SK-N-SH treated with all-trans-retinoic acid at 6 μM for 48 hours (cell line): Measurements from ENCODE around the gene SLMAP.
"Not testable (repeated sequence)": the region's sequence is repeated elsewhere in the genome, so short reads cannot be mapped to it uniquely, and the experiment has no call there.

ENCODE experiments used
- ATAC-seq: fragments of 200-7000 bp; cut with Tn5 transposase; 3 replicates; pipeline ENCODE4 v1.9.1; 2020; ENCODE audit warnings: mild to moderate bottlenecking, moderate library complexity
- ARNTL ChIP-seq: fragments of 450-650 bp; formaldehyde crosslinking; IDR thresholded peaks from 2 replicates; pipeline ENCODE4 v1.5.0; 2020; ENCODE audit warnings: low read depth, mild to moderate bottlenecking, moderate library complexity, borderline replicate concordance
- BACH2 ChIP-seq: fragments of 250-450 bp; sonication (Bioruptor Pico); IDR thresholded peaks from 2 replicates; pipeline ENCODE4 v1.9.0; 2021; ENCODE audit warnings: mild to moderate bottlenecking, borderline replicate concordance
- ESRRG ChIP-seq: fragments of 250-450 bp; sonication (Bioruptor Pico); IDR thresholded peaks from 2 replicates; pipeline ENCODE4 v1.6.1; 2021; ENCODE audit warnings: mild to moderate bottlenecking
- ISL1 ChIP-seq: fragments of 250-450 bp; sonication (Bioruptor Pico); IDR thresholded peaks from 2 replicates; pipeline ENCODE4 v2.1.2; 2022; ENCODE audit warnings: mild to moderate bottlenecking, moderate library complexity
- OSR1 ChIP-seq: fragments of 250-450 bp; sonication (Bioruptor Pico); IDR thresholded peaks from 2 replicates; pipeline ENCODE4 v1.8.0; 2022; ENCODE audit warnings: moderate library complexity, mild to moderate bottlenecking, inconsistent platforms
- PPARA ChIP-seq: fragments of 250-450 bp; sonication (Bioruptor Pico); IDR thresholded peaks from 2 replicates; pipeline ENCODE4 v1.5.0; 2020; ENCODE audit warnings: mild to moderate bottlenecking, borderline replicate concordance
- SNAI2 ChIP-seq: fragments of 250-450 bp; sonication (Bioruptor Pico); IDR thresholded peaks from 2 replicates; pipeline ENCODE4 v1.5.0; 2020; ENCODE audit warnings: mild to moderate bottlenecking, moderate library complexity
- TCF4 ChIP-seq: fragments of 250-450 bp; sonication (Bioruptor Pico); IDR thresholded peaks from 2 replicates; pipeline ENCODE4 v1.8.0; 2021; ENCODE audit warnings: mild to moderate bottlenecking, moderate library complexity, borderline replicate concordance
- TOX ChIP-seq: fragments of 250-450 bp; sonication (Bioruptor Pico); IDR thresholded peaks from 2 replicates; pipeline ENCODE4 v1.8.0; 2021; ENCODE audit warnings: mild to moderate bottlenecking, moderate library complexity, borderline replicate concordance
- ZC3H10 ChIP-seq: fragments of 250-450 bp; sonication (Bioruptor Pico); IDR thresholded peaks from 2 replicates; pipeline ENCODE4 v1.5.1; 2021; ENCODE audit warnings: mild to moderate bottlenecking, moderate library complexity
- ZFP3 ChIP-seq: fragments of 250-450 bp; sonication (Bioruptor Pico); IDR thresholded peaks from 2 replicates; pipeline ENCODE4 v1.5.0; 2020; ENCODE audit warnings: mild to moderate bottlenecking, moderate library complexity
- ZFP30 ChIP-seq: fragments of 450-650 bp; formaldehyde crosslinking; IDR thresholded peaks from 2 replicates; pipeline ENCODE4 v1.5.0; 2022; ENCODE audit warnings: mild to moderate bottlenecking, moderate library complexity
- ZNF565 ChIP-seq: fragments of 450-650 bp; formaldehyde crosslinking; conservative IDR thresholded peaks from 2 replicates; pipeline ENCODE4 v1.5.0; 2020; ENCODE audit warnings: low read depth, mild to moderate bottlenecking, moderate library complexity
- ZNF70 ChIP-seq: fragments of 450-650 bp; formaldehyde crosslinking; IDR thresholded peaks from 2 replicates; pipeline ENCODE4 v1.5.0; 2020; ENCODE audit warnings: mild to moderate bottlenecking, moderate library complexity
- ZNF8 ChIP-seq: fragments of 450-650 bp; formaldehyde crosslinking; IDR thresholded peaks from 2 replicates; pipeline ENCODE4 v1.5.0; 2020; ENCODE audit warnings: mild to moderate bottlenecking, moderate library complexity
- TF ChIP-seq, protein P1 (sequence below): fragments of 250-450 bp; sonication (Bioruptor Pico); IDR thresholded peaks from 2 replicates; pipeline ENCODE4 v1.8.0; 2020; ENCODE audit warnings: mild to moderate bottlenecking, moderate library complexity, borderline replicate concordance
- TF ChIP-seq, protein P2 (sequence below): fragments of 250-450 bp; sonication (Bioruptor Pico); IDR thresholded peaks from 2 replicates; pipeline ENCODE4 v1.5.0; 2020; ENCODE audit warnings: mild to moderate bottlenecking, moderate library complexity
- TF ChIP-seq, protein P3 (sequence below): fragments of 250-450 bp; sonication (Bioruptor Pico); IDR thresholded peaks from 2 replicates; pipeline ENCODE4 v1.8.0; 2021; ENCODE audit warnings: low read depth, mild to moderate bottlenecking, moderate library complexity, borderline replicate concordance

The SLMAP gene

DNA sequence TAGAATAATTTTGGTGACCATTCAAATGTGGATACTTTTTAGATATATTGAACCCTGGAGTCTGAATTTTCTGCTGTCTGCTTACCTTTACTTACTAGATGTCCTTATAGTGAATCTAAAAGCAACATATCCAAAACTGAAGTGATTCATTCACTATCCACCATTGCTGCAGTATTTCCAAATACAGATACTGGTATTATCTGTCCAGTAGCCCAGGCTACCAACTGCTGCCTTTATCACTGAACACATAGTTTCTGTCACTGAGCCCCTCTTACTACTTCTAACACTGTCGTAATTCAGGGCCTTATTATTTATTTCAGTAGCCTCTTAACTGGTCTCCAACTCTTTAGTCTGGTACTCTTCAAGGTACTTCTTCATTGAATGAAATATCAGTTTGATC is 49.2 kb downstream of the SLMAP start:
- TF ChIP-seq, protein P1, sequence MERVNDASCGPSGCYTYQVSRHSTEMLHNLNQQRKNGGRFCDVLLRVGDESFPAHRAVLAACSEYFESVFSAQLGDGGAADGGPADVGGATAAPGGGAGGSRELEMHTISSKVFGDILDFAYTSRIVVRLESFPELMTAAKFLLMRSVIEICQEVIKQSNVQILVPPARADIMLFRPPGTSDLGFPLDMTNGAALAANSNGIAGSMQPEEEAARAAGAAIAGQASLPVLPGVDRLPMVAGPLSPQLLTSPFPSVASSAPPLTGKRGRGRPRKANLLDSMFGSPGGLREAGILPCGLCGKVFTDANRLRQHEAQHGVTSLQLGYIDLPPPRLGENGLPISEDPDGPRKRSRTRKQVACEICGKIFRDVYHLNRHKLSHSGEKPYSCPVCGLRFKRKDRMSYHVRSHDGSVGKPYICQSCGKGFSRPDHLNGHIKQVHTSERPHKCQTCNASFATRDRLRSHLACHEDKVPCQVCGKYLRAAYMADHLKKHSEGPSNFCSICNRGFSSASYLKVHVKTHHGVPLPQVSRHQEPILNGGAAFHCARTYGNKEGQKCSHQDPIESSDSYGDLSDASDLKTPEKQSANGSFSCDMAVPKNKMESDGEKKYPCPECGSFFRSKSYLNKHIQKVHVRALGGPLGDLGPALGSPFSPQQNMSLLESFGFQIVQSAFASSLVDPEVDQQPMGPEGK, result no peak
- TF ChIP-seq ESRRG (CRISPR knock-in tag), result no peak
- TF ChIP-seq TCF4 (CRISPR knock-in tag), result no peak
- no peak for TF ChIP-seq ISL1 (CRISPR knock-in tag)
- ATAC-seq, result no peak

DNA sequence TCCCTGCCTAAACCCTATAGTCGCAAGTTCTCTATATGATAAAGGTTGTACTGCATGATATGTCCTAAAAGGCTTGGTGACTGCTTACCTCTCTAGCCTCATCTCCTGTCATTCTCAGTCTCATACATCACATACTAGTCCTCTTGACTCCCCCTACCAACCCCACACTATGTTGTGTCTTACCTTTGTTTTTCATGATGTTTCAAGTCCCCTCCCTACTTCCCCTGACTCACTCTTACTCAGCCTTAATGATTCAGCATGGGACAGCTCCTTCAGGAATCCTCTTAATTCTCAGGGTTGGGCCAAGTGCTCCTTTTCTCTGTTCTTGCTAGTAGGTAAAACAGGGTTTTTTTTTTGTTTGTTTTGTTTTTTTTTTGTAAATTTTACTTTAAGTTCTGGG is 49.6 kb downstream of the SLMAP start:
- peak; percentile 82 for ATAC-seq
- no peak for TF ChIP-seq TOX (CRISPR knock-in tag)
- TF ChIP-seq, protein P2, sequence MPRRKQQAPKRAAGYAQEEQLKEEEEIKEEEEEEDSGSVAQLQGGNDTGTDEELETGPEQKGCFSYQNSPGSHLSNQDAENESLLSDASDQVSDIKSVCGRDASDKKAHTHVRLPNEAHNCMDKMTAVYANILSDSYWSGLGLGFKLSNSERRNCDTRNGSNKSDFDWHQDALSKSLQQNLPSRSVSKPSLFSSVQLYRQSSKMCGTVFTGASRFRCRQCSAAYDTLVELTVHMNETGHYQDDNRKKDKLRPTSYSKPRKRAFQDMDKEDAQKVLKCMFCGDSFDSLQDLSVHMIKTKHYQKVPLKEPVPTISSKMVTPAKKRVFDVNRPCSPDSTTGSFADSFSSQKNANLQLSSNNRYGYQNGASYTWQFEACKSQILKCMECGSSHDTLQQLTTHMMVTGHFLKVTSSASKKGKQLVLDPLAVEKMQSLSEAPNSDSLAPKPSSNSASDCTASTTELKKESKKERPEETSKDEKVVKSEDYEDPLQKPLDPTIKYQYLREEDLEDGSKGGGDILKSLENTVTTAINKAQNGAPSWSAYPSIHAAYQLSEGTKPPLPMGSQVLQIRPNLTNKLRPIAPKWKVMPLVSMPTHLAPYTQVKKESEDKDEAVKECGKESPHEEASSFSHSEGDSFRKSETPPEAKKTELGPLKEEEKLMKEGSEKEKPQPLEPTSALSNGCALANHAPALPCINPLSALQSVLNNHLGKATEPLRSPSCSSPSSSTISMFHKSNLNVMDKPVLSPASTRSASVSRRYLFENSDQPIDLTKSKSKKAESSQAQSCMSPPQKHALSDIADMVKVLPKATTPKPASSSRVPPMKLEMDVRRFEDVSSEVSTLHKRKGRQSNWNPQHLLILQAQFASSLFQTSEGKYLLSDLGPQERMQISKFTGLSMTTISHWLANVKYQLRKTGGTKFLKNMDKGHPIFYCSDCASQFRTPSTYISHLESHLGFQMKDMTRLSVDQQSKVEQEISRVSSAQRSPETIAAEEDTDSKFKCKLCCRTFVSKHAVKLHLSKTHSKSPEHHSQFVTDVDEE (CRISPR knock-in tag), result no peak
- TF ChIP-seq BACH2, result no peak
- TF ChIP-seq ZC3H10 (CRISPR knock-in tag), result no peak
- TF ChIP-seq ARNTL (CRISPR knock-in tag), result no peak
- no peak for TF ChIP-seq ZFP3 (CRISPR knock-in tag)
- TF ChIP-seq OSR1 (CRISPR knock-in tag), result no peak
- no peak for TF ChIP-seq ZNF70 (CRISPR knock-in tag)
- TF ChIP-seq ZNF8, result no peak

DNA sequence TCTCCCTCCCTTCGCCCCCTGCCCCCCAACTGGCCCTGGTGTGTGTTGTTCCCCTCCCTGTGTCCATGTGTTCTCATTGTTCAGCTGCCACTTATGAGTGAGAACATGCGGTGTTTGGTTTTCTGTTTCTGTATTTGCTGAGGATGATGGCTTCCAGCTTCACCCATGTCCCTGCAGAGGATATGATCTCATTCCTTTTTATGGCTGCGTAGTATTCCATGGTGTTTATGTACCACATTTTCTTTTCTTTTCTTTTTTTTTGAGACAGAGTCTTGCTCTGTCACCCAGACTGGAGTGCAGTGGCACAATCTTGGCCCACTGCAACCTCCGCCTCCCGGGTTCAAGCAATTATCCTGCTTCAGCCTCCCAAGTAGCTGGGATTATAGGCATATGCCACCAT is 50.1 kb downstream of the SLMAP start:
- not testable (repeated sequence) for ATAC-seq

DNA sequence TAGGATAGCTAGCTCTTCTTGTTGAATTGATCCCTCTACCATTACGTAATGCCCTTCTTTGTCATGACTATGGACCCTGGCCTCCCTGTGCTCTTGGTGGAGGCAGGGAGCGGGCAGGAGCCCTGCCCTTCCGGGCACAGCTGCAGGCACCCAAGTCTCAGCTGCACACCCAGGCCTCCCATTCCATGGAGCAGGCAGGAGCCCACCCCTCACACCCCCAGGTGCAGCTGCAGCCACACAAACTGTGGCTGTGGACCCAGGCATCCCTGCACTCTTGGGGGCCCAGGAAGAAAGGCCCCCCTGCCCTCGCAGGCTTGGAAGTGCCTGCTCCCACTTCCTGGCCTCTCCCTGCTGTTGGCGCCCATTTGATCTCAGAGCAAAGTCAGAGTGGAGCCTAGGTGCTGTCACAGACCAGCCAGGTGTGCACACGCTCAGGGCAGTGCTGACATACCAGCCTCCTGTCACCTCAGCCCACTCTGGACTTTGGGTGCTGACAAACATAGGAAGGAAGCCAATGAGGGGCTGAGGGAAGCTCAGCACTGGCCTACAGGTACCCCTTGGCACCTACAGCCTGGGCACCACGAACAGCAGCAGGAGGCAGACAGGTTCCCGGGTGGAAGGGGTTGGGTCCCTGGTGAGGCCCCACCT is 53.0 kb downstream of the SLMAP start:
- no peak for TF ChIP-seq ESRRG (CRISPR knock-in tag)
- no peak for TF ChIP-seq ZFP30 (CRISPR knock-in tag)
- TF ChIP-seq SNAI2 (CRISPR knock-in tag), result no peak
- TF ChIP-seq TCF4 (CRISPR knock-in tag), result no peak
- TF ChIP-seq, protein P2 (CRISPR knock-in tag), result no peak
- TF ChIP-seq ZNF8, result no peak
- no peak for TF ChIP-seq BACH2
- no peak for TF ChIP-seq ZNF565 (CRISPR knock-in tag)
- TF ChIP-seq, protein P3, sequence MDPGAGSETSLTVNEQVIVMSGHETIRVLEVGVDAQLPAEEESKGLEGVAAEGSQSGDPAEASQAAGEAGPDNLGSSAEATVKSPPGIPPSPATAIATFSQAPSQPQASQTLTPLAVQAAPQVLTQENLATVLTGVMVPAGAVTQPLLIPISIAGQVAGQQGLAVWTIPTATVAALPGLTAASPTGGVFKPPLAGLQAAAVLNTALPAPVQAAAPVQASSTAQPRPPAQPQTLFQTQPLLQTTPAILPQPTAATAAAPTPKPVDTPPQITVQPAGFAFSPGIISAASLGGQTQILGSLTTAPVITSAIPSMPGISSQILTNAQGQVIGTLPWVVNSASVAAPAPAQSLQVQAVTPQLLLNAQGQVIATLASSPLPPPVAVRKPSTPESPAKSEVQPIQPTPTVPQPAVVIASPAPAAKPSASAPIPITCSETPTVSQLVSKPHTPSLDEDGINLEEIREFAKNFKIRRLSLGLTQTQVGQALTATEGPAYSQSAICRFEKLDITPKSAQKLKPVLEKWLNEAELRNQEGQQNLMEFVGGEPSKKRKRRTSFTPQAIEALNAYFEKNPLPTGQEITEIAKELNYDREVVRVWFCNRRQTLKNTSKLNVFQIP (CRISPR knock-in tag), result no peak
- TF ChIP-seq PPARA, result no peak
- no peak for TF ChIP-seq OSR1 (CRISPR knock-in tag)
- no peak for TF ChIP-seq ARNTL (CRISPR knock-in tag)
- TF ChIP-seq ZC3H10 (CRISPR knock-in tag), result no peak
- no peak for ATAC-seq
